K562 (cell line): Measurements from ENCODE around the gene CEP89. TPM values are rescaled to one million over a fixed set of nuclear protein-coding genes. Genes with fewer than 3 reads are reported as not detected.

Experiments
- ATAC-seq: fragments of 200-7000 bp; cut with Tn5 transposase; 3 replicates; pipeline ENCODE4 v1.9.1; 2020; ENCODE audit warnings: moderate library complexity
- BruUV-seq: library from RNA; stranded (reverse); fragments of 400-500 nt; replicated peaks from 2 replicates; lab custom pipeline; 2021; lab: Mats Ljungman, UMichigan
- CTCF ChIA-PET: fragments of 300-600 bp; formaldehyde crosslinking; extraction: SDS; loops from one replicate; lab custom pipeline; 2021; ENCODE audit warnings: low intra/inter-chr PET ratio; lab: Yijun Ruan, JAX
- POLR2A ChIA-PET: fragments of 300-600, 350-650 bp; sonication (Branson Sonifier 250); formaldehyde crosslinking; extraction: SDS; loops from one replicate; lab custom pipeline; 2021; ENCODE audit warnings: antibody characterized with exemption, inconsistent platforms; lab: Yijun Ruan, JAX
- DNase-seq, 4 experiments: peaks; one replicate each; pipeline versions ENCODE4 v3.0.0 to v3.0.0-alpha.2; 2011 to 2018; ENCODE audit warnings: low spot score in 3 of 4, mixed read lengths in 3 of 4; ENCODE audit errors: extremely low read depth in 1 of 4
- FAIRE-seq: peaks from 2 replicates; lab custom pipeline; 2011; peaks lifted over from hg19 to GRCh38; lab: Jason Lieb, UNC
- H2AFZ ChIP-seq: 2 replicates; pipeline ENCODE4 v1.6.0; 2011; ENCODE audit warnings: low read depth, low read length, control low read depth, inconsistent platforms
- H3K27ac ChIP-seq: fragments of 200-600 bp; 3 replicates; pipeline ENCODE4 v1.8.0; 2011; ENCODE audit warnings: low read depth, mild to moderate bottlenecking, control low read depth, inconsistent platforms, low read length, moderate library complexity, mixed read lengths; ENCODE audit errors: extremely low read depth
- H3K27me3 ChIP-seq, 2 experiments: fragments of 300-600 bp in 1 of 2; 2 replicates in 1 of 2; 3 replicates in 1 of 2; pipeline versions ENCODE4 v1.6.0 to v1.8.0; 2011; ENCODE audit warnings: inconsistent platforms in 2 of 2, low read length in 2 of 2, mild to moderate bottlenecking in 1 of 2, mixed read lengths in 1 of 2, moderate library complexity in 1 of 2; ENCODE audit not compliant: control insufficient read depth in 2 of 2, insufficient read depth in 2 of 2
- H3K36me3 ChIP-seq: fragments of 300-600 bp; 3 replicates; pipeline ENCODE4 v1.8.0; 2011; ENCODE audit warnings: mild to moderate bottlenecking, low read length, inconsistent platforms; ENCODE audit not compliant: control insufficient read depth, insufficient read depth
- H3K4me1 ChIP-seq, 2 experiments: fragments of 200-600 bp in 1 of 2; replicated peaks in 1 of 2; 2 replicates in 1 of 2; 3 replicates in 1 of 2; pipeline versions ENCODE4 v1.5.1 to v1.8.0; 2011; ENCODE audit warnings: inconsistent platforms in 2 of 2, low read length in 2 of 2, mild to moderate bottlenecking in 1 of 2, mixed read lengths in 1 of 2, moderate library complexity in 1 of 2; ENCODE audit not compliant: control insufficient read depth in 2 of 2, insufficient read depth in 2 of 2
- H3K4me2 ChIP-seq: 2 replicates; pipeline ENCODE4 v1.6.1; 2011; ENCODE audit warnings: low read length, control low read depth, inconsistent platforms, mixed read lengths; ENCODE audit not compliant: insufficient read depth
- H3K4me3 ChIP-seq: fragments of 200-600 bp; sonication (generic), shearing (Covaris generic); 2 replicates; pipeline ENCODE4 v1.5.1; 2016; ENCODE audit warnings: control low read depth, inconsistent platforms
- H3K79me2 ChIP-seq: fragments of 200-600 bp; 3 replicates; pipeline ENCODE4 v1.8.0; 2011; ENCODE audit warnings: low read length, inconsistent platforms; ENCODE audit not compliant: control insufficient read depth, insufficient read depth
- H3K9ac ChIP-seq, 2 experiments: 2 replicates each; pipeline versions ENCODE4 v1.6.0 to v1.6.1; 2011; ENCODE audit warnings: low read depth in 2 of 2, low read length in 2 of 2, control low read depth in 1 of 2, inconsistent platforms in 1 of 2, mild to moderate bottlenecking in 1 of 2, mixed read lengths in 1 of 2; ENCODE audit not compliant: insufficient read depth in 1 of 2
- H3K9me1 ChIP-seq: one replicate; pipeline ENCODE4 v1.6.0; 2011; ENCODE audit warnings: inconsistent platforms, mild to moderate bottlenecking, low read length, moderate library complexity; ENCODE audit not compliant: control insufficient read depth, insufficient read depth
- H3K9me3 ChIP-seq: replicated peaks from 2 replicates; pipeline ENCODE4 v1.5.1; 2011; ENCODE audit warnings: low read depth, low read length, inconsistent platforms; ENCODE audit not compliant: control insufficient read depth, insufficient read depth
- H4K20me1 ChIP-seq: replicated peaks from 2 replicates; pipeline ENCODE4 v1.6.1; 2011; ENCODE audit warnings: low read length, inconsistent platforms, mixed read lengths; ENCODE audit not compliant: control insufficient read depth, insufficient read depth
- BACH1 ChIP-seq: fragments of 200-800 bp; sonication (Bioruptor generic); IDR thresholded peaks from 2 replicates; pipeline ENCODE4 v1.6.1; 2016; ENCODE audit warnings: missing genetic modification characterization, missing compliant biosample characterization
- CTBP1 ChIP-seq: fragments of 450-650 bp; IDR thresholded peaks from 2 replicates; pipeline ENCODE4 v1.6.1; 2016; ENCODE audit warnings: borderline replicate concordance
- MYC ChIP-seq, 2 experiments: fragments of 250-450 bp in 1 of 2; sonication (Bioruptor Pico) in 1 of 2; IDR thresholded peaks; 2 replicates each; pipeline versions ENCODE4 v1.5.1 to v1.6.1; 2012 to 2021; ENCODE audit warnings: low read depth in 2 of 2, borderline replicate concordance in 1 of 2, improper control_type of control experiment in 1 of 2, low read length in 1 of 2, mild to moderate bottlenecking in 1 of 2, moderate library complexity in 1 of 2
- YY1 ChIP-seq, 3 experiments: IDR thresholded peaks; 2 replicates each; pipeline ENCODE4 v1.6.1; 2011; ENCODE audit warnings: low read length in 2 of 3, mild to moderate bottlenecking in 2 of 3, moderate library complexity in 2 of 3, borderline replicate concordance in 1 of 3, control low read depth in 1 of 3, low read depth in 1 of 3; ENCODE audit not compliant: insufficient read depth in 3 of 3, insufficient replicate concordance in 2 of 3, control insufficient read depth in 1 of 3, insufficient read length in 1 of 3; ENCODE audit errors: extremely low read depth in 1 of 3
- ZFP1 ChIP-seq: fragments of 450-650 bp; formaldehyde crosslinking; IDR thresholded peaks from 2 replicates; pipeline ENCODE4 v1.4.0; 2020; ENCODE audit warnings: mild to moderate bottlenecking, mixed read lengths
- ZNF696 ChIP-seq: fragments of 250-450 bp; sonication (Bioruptor Pico); conservative IDR thresholded peaks from 2 replicates; pipeline ENCODE4 v1.4.0; 2020; ENCODE audit warnings: mild to moderate bottlenecking, moderate library complexity
- ZNF785 ChIP-seq: fragments of 250-450 bp; sonication (Bioruptor Pico); IDR thresholded peaks from 2 replicates; pipeline ENCODE4 v1.4.0; 2020; ENCODE audit warnings: mild to moderate bottlenecking
- WGBS: fragments of 100-300 bp; shearing (Covaris generic); methylation state at CpG from one replicate; pipeline ENCODE4 v1.1.6; 2016; ENCODE audit warnings: low coverage, mixed read lengths; ENCODE audit not compliant: insufficient coverage; ENCODE audit errors: missing lambda C conversion rate; 5-methylcytosine and 5-hydroxymethylcytosine counted together
- in situ Hi-C: fragments of 300-500 bp; cut with MboI; formaldehyde crosslinking; loops from 4 replicates; pipeline ENCODE4 v1.15.0; 2018; ENCODE audit warnings: inconsistent platforms, mixed read lengths
- intact Hi-C: fragments of 100-400 bp; cut with micrococcal nuclease; formaldehyde crosslinking; loops from 2 replicates; pipeline ENCODE4 v1.14.2; 2022
- polyA plus RNA-seq, 8 experiments: library from polyadenylated mRNA; depleted of rRNA in 4 of 8; stranded (reverse) in 5 of 8; unstranded in 3 of 8; fragments of >200 nt; fragmentation: Nextera tagmentation in 2 of 8; fragmentation: Illumina TruSeq in 1 of 8; extraction: Ambion mirVana in 2 of 8; extraction: Trizol in 1 of 8; gene quantifications; 2 replicates each; pipeline versions ENCODE4 v1.2.1 to v1.2.3, GENCODE V29; 2011 to 2014; ENCODE audit warnings: inconsistent platforms in 1 of 8, missing spikeins in 1 of 8
- total RNA-seq, 7 experiments: library from RNA; depleted of rRNA in 6 of 7; stranded (reverse); fragments of >200 nt in 6 of 7; fragmentation: Illumina TruSeq in 2 of 7; extraction: Trizol in 2 of 7; gene quantifications; 2 replicates each; pipeline versions ENCODE4 v1.2.1 to v1.2.3, GENCODE V29; 2011 to 2021; ENCODE audit warnings: low replicate concordance in 1 of 7
- TF ChIP-seq, protein P1 (sequence below): sonication (generic); formaldehyde crosslinking; IDR thresholded peaks from 2 replicates; pipeline ENCODE4 v1.8.0; 2023; ENCODE audit warnings: mild to moderate bottlenecking, missing genetic modification reagents
- TF ChIP-seq, protein P2 (sequence below): fragments of 200-800 bp; sonication (Bioruptor generic); IDR thresholded peaks from 2 replicates; pipeline ENCODE4 v1.6.1; 2016; ENCODE audit warnings: missing genetic modification characterization, missing compliant biosample characterization

CEP89 gene
- total and polyA plus RNA-seq, 9 of the 15 experiments (the other 6 are each of a cell fraction or from before 2014, with no cell fraction given): 5.5 to 15.0 (median 7.2) TPM

DNA sequence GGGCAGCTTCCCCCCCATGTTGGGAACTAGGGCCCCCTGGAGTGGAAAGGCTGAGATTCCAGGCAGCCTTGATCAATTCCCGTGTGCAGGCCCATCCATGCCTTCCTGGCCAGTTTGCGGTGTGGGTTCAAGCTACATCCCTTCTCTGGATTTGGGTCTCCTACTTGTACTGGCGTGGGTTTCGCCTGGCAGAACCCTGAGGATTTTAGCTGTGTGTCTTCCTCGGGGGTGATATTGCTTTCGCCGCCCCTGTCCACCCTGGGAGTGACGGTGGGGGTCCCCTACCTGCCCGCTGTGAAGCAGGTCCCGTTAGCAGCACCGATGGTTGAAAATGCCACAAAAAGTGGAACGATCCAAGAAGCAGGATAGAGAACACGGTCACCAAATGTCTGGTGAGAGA, 113.6 kb downstream of the CEP89 start:
- Histone ChIP-seq H3K79me2 (no peaks in the 10 kb centered on the region), H3K36me3 (no peaks in the 10 kb centered on the region), H3K9me3 (no peaks in the 10 kb centered on the region), H3K27ac (no peak overlapping the region), H3K9ac (no peak overlapping the region), H3K4me3 (no peak overlapping the region), H4K20me1 (no peaks in the 10 kb centered on the region), H3K9me1 (no peaks in the 10 kb centered on the region), H2AFZ (no peak overlapping the region), H3K4me2 (no peak overlapping the region), H3K4me1 (peaks cover 0 to 6% of the 10 kb centered on the region in 2 experiments; a peak in 1 of 5 replicates), H3K27me3 (peaks cover 10 to 38% of the 10 kb centered on the region in 2 experiments; a peak in 4 of 5 replicates)
- in situ Hi-C loops: no loop called here
- no peak for DNase-seq
- intact Hi-C loops: no loop called here
- 2% methylated on average over 13 of the region's 13 CpGs for WGBS
- POLR2A ChIA-PET: interaction anchor here (0.9 kb wide), 1 partner anchor 38 kb away, joined by 3 read pairs; no protein-coding TSS in a partner anchor
- FAIRE-seq: no peak
- no TSS peak for BruUV-seq
- CTCF ChIA-PET: no interaction called here
- no peak for ATAC-seq
- no peak for TF ChIP-seq MYC (IDR thresholded peaks at IDR 0.05; ENCODE audit: low read depth, low read length)
- no peak for TF ChIP-seq MYC (CRISPR knock-in tag; IDR thresholded peaks at IDR 0.05; ENCODE audit: borderline replicate concordance, low read depth)
- no peak for TF ChIP-seq ZNF696 (CRISPR knock-in tag)
- no peak for TF ChIP-seq BACH1 (tag)
- no peak for TF ChIP-seq ZNF785 (CRISPR knock-in tag)
- TF ChIP-seq YY1 (IDR thresholded peaks at IDR 0.05; ENCODE audit: borderline replicate concordance in 1 of 3, control insufficient read depth in 1 of 3, extremely low read depth in 1 of 3, insufficient read depth in 3 of 3, insufficient read length in 1 of 3, insufficient replicate concordance in 2 of 3, low read depth in 1 of 3, low read length in 2 of 3): no peak
- no peak for TF ChIP-seq ZFP1
- TF ChIP-seq CTBP1: no peak
- TF ChIP-seq, protein P1, sequence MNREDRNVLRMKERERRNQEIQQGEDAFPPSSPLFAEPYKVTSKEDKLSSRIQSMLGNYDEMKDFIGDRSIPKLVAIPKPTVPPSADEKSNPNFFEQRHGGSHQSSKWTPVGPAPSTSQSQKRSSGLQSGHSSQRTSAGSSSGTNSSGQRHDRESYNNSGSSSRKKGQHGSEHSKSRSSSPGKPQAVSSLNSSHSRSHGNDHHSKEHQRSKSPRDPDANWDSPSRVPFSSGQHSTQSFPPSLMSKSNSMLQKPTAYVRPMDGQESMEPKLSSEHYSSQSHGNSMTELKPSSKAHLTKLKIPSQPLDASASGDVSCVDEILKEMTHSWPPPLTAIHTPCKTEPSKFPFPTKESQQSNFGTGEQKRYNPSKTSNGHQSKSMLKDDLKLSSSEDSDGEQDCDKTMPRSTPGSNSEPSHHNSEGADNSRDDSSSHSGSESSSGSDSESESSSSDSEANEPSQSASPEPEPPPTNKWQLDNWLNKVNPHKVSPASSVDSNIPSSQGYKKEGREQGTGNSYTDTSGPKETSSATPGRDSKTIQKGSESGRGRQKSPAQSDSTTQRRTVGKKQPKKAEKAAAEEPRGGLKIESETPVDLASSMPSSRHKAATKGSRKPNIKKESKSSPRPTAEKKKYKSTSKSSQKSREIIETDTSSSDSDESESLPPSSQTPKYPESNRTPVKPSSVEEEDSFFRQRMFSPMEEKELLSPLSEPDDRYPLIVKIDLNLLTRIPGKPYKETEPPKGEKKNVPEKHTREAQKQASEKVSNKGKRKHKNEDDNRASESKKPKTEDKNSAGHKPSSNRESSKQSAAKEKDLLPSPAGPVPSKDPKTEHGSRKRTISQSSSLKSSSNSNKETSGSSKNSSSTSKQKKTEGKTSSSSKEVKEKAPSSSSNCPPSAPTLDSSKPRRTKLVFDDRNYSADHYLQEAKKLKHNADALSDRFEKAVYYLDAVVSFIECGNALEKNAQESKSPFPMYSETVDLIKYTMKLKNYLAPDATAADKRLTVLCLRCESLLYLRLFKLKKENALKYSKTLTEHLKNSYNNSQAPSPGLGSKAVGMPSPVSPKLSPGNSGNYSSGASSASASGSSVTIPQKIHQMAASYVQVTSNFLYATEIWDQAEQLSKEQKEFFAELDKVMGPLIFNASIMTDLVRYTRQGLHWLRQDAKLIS (CRISPR knock-in tag): no peak
- TF ChIP-seq, protein P2, sequence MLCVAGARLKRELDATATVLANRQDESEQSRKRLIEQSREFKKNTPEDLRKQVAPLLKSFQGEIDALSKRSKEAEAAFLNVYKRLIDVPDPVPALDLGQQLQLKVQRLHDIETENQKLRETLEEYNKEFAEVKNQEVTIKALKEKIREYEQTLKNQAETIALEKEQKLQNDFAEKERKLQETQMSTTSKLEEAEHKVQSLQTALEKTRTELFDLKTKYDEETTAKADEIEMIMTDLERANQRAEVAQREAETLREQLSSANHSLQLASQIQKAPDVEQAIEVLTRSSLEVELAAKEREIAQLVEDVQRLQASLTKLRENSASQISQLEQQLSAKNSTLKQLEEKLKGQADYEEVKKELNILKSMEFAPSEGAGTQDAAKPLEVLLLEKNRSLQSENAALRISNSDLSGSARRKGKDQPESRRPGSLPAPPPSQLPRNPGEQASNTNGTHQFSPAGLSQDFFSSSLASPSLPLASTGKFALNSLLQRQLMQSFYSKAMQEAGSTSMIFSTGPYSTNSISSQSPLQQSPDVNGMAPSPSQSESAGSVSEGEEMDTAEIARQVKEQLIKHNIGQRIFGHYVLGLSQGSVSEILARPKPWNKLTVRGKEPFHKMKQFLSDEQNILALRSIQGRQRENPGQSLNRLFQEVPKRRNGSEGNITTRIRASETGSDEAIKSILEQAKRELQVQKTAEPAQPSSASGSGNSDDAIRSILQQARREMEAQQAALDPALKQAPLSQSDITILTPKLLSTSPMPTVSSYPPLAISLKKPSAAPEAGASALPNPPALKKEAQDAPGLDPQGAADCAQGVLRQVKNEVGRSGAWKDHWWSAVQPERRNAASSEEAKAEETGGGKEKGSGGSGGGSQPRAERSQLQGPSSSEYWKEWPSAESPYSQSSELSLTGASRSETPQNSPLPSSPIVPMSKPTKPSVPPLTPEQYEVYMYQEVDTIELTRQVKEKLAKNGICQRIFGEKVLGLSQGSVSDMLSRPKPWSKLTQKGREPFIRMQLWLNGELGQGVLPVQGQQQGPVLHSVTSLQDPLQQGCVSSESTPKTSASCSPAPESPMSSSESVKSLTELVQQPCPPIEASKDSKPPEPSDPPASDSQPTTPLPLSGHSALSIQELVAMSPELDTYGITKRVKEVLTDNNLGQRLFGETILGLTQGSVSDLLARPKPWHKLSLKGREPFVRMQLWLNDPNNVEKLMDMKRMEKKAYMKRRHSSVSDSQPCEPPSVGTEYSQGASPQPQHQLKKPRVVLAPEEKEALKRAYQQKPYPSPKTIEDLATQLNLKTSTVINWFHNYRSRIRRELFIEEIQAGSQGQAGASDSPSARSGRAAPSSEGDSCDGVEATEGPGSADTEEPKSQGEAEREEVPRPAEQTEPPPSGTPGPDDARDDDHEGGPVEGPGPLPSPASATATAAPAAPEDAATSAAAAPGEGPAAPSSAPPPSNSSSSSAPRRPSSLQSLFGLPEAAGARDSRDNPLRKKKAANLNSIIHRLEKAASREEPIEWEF (CRISPR knock-in tag): no peak
- TF ChIP-seq, all 486 proteins: peak for 0
